ENCODE data around the gene AFF2.

The AFF2 gene

GRCh38 chrX:148537556-148538182 lies 37.3 kb downstream of the AFF2 start:
- no peak for DNase-seq

- no peak for DNase-seq
These were observed 38.2 kb downstream of the AFF2 start for GRCh38 chrX:148538582-148538981.

GRCh38 chrX:148540114-148540513 lies 39.7 kb downstream of the AFF2 start:
- no peak for DNase-seq

GRCh38 chrX:148540671-148541583 lies 40.5 kb downstream of the AFF2 start:
- no peak for DNase-seq

- DNase-seq = no peak
These were observed 41.1 kb downstream of the AFF2 start for GRCh38 chrX:148541584-148541940.

- DNase-seq = no peak
These were observed 42.3 kb downstream of the AFF2 start for GRCh38 chrX:148542481-148543255.

GRCh38 chrX:148552775-148553174 lies 52.4 kb downstream of the AFF2 start:
- no peak for DNase-seq

- no peak for DNase-seq
These were observed 54.7 kb downstream of the AFF2 start for GRCh38 chrX:148555101-148555500.

- no peak for DNase-seq
These were observed 55.3 kb downstream of the AFF2 start for GRCh38 chrX:148555571-148556243.

GRCh38 chrX:148556498-148556897 lies 56.1 kb downstream of the AFF2 start:
- DNase-seq = no peak

GRCh38 chrX:148562846-148563245 lies 62.4 kb downstream of the AFF2 start:
- no peak for DNase-seq

GRCh38 chrX:148567229-148567628 lies 66.8 kb downstream of the AFF2 start:
- no peak for DNase-seq

- DNase-seq = no peak
These were observed 67.4 kb downstream of the AFF2 start for GRCh38 chrX:148567779-148568178.

- DNase-seq = no peak
These were observed 68.3 kb downstream of the AFF2 start for GRCh38 chrX:148568763-148569162.

- no peak for DNase-seq
These were observed 71.9 kb downstream of the AFF2 start for GRCh38 chrX:148572337-148572736.

GRCh38 chrX:148573119-148573518 lies 72.7 kb downstream of the AFF2 start:
- DNase-seq = no peak

GRCh38 chrX:148574237-148574973 lies 74.0 kb downstream of the AFF2 start:
- DNase-seq = no peak

GRCh38 chrX:148576396-148576795 lies 76.0 kb downstream of the AFF2 start:
- no peak for DNase-seq

- DNase-seq = no peak
These were observed 77.3 kb downstream of the AFF2 start for GRCh38 chrX:148577741-148578140.

- no peak for DNase-seq
These were observed 79.6 kb downstream of the AFF2 start for GRCh38 chrX:148580016-148580415.

GRCh38 chrX:148582353-148582752 lies 81.9 kb downstream of the AFF2 start:
- DNase-seq = no peak

- no peak for DNase-seq
These were observed 88.4 kb downstream of the AFF2 start for GRCh38 chrX:148588649-148589310.

Measured in stimulated activated CD4-positive, alpha-beta T cell treated with anti-CD3 and anti-CD28 coated beads, Interleukin-12 subunit alpha, Interleukin-12 subunit beta, amount 100 ng/mL, for 4 hours (primary cell).